Muscle layer of duodenum (tissue), 2 donors: Measurements from ENCODE around the gene ANKRD29.
"Not testable (repeated sequence)": the region's sequence is repeated elsewhere in the genome, so short reads cannot be mapped to it uniquely, and the experiment has no call there.

ENCODE experiments used
- H3K27ac ChIP-seq: one replicate; pipeline ENCODE4 v1.7.0; 2013; ENCODE audit warnings: mild to moderate bottlenecking, low read length
- H3K27me3 ChIP-seq: one replicate; pipeline ENCODE4 v1.7.0; 2013; ENCODE audit warnings: low read depth, mild to moderate bottlenecking, control low read depth, low read length
- H3K36me3 ChIP-seq, 2 donors: one replicate each; pipeline ENCODE4 v1.7.0; 2013; ENCODE audit warnings: low read length in 2 of 2, control low read depth in 1 of 2, mild to moderate bottlenecking in 1 of 2; ENCODE audit not compliant: insufficient read depth in 2 of 2, control insufficient read depth in 1 of 2
- H3K4me1 ChIP-seq, 2 donors: one replicate each; pipeline ENCODE4 v1.7.0; 2013; ENCODE audit warnings: low read length in 2 of 2, mild to moderate bottlenecking in 2 of 2, control low read depth in 1 of 2, moderate library complexity in 1 of 2; ENCODE audit not compliant: insufficient read depth in 2 of 2, control insufficient read depth in 1 of 2
- H3K4me3 ChIP-seq, 2 donors: one replicate each; pipeline ENCODE4 v1.7.0; 2013; ENCODE audit warnings: low read length in 2 of 2, low read depth in 1 of 2, mild to moderate bottlenecking in 1 of 2
- H3K9me3 ChIP-seq, 2 donors: one replicate each; pipeline ENCODE4 v1.7.0; 2013; ENCODE audit warnings: low read length in 2 of 2, control low read depth in 1 of 2, mild to moderate bottlenecking in 1 of 2; ENCODE audit not compliant: control insufficient read depth in 1 of 2
- donor health status: healthy.

Gene ANKRD29

GRCh38 chr18:23626451-23627279 lies 36.0 kb downstream of the ANKRD29 start:
- Histone ChIP-seq H3K36me3 (no peaks in the 10 kb centered on the region), H3K4me1 (no peaks in the 10 kb centered on the region), H3K4me3 (no peak overlapping the region), H3K27ac (no peak overlapping the region), H3K9me3 (no peaks in the 10 kb centered on the region), H3K27me3 (no peaks in the 10 kb centered on the region)

GRCh38 chr18:23623040-23623439 lies 39.7 kb downstream of the ANKRD29 start:
- Histone ChIP-seq H3K27ac (no peak overlapping the region), H3K27me3 (no peaks in the 10 kb centered on the region), H3K4me1 (peaks cover 0 to 21% of the 10 kb centered on the region in 2 donors), H3K36me3 (no peaks in the 10 kb centered on the region), H3K9me3 (no peaks in the 10 kb centered on the region), H3K4me3 (no peak overlapping the region)

DNA sequence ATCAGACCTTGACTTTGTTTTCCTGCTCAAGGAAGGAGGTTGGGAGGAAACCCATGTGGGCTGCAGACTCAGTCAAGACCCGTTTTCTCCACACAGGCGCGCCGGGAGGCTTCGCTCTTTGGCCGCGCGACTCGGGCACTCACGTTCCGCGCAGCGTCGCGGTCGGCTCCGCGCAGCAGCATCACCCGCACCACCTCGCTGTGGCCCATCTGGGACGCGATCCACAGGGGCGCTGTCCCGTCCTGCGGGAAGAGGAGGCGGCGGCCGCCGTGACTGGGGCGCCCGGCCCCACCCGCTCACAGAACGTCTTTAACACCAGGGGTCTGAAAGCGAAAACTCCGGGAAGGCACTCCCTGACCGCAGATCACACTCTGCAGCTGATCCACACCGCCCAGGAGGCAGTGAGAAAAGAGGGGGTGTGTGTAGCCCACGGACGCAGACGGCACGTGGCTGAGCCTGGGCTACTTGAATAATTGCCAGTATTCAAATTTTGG lies 43.3 kb downstream of the ANKRD29 start:
- Histone ChIP-seq H3K4me1 (peaks cover 0 to 22% of the 10 kb centered on the region in 2 donors), H3K27ac (no peak overlapping the region), H3K36me3 (no peaks in the 10 kb centered on the region), H3K9me3 (no peaks in the 10 kb centered on the region), H3K4me3 (peak overlapping the region; percentile 55 to 70), H3K27me3 (no peaks in the 10 kb centered on the region)

DNA sequence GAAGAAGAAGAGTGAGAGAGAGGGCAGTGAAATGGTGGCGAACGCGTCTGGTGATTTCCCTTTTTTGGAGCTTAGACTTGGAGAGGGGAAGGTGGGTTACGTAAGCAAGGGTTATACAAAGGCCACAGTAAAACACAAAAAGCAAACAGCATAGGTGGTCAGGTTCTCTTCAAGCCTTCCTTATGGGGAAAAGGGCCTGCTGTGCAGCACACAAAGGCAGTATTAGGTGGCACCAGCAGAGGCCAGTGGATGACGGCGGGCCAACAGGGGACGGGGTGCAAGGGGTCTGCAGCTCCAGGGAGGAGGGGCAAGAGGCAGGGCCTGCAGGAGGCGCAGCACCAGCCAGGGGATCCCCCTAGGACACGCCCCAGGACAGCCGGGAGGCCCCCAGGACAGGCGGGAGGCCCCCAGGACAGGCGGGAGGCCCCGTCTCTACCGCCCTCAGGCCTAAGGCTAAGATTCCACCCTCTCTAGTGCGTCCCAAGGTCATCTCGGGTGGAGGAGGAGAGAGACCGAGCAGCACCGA lies 43.8 kb downstream of the ANKRD29 start:
- Histone ChIP-seq H3K9me3 (no peaks in the 10 kb centered on the region), H3K27me3 (no peaks in the 10 kb centered on the region), H3K36me3 (no peaks in the 10 kb centered on the region), H3K4me3 (peak overlapping the region; percentile 55 to 70), H3K27ac (peak overlapping the region; percentile 29), H3K4me1 (peaks cover 0 to 22% of the 10 kb centered on the region in 2 donors)

DNA sequence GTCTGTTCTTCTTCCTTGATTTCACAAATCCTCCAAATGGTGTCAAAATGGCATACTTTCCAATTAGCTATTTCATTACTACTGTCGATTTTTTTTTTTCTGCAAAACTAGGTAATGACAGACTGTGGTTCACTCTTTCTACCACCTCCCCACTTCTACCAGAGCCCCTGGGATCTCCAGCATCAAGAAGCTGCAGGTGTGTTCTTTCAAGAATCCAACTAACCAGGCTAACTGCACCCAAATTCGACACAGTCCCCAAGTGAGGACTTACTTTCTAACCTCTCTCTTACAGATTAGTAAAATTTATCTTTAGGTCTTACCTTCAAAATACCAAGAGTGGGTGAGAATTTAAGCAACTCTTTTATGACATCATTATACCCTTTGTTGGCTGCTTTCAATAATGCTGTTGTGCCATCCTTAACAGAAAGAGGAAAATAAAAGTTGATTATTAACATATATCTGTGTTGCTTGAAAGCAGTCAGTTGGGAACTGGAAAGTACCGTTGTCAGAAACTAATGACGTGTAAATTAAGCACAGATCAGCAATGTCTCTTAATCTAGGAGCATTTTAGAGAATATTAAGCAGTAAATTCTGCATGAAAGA lies 45.2 kb downstream of the ANKRD29 start:
- Histone ChIP-seq H3K4me3 (no peak overlapping the region), H3K27ac (no peak overlapping the region), H3K9me3 (no peaks in the 10 kb centered on the region), H3K36me3 (no peaks in the 10 kb centered on the region), H3K4me1 (peaks cover 0 to 22% of the 10 kb centered on the region in 2 donors), H3K27me3 (no peaks in the 10 kb centered on the region)

- Histone ChIP-seq H3K27me3 (no peaks in the 10 kb centered on the region), H3K9me3 (no peaks in the 10 kb centered on the region), H3K4me3 (no peak overlapping the region), H3K4me1 (peaks cover 0 to 22% of the 10 kb centered on the region in 2 donors), H3K36me3 (peaks cover 0 to 5% of the 10 kb centered on the region in 2 donors), H3K27ac (no peak overlapping the region)
Observed at GRCh38 chr18:23616258-23616657, 46.5 kb downstream of the ANKRD29 start.

DNA sequence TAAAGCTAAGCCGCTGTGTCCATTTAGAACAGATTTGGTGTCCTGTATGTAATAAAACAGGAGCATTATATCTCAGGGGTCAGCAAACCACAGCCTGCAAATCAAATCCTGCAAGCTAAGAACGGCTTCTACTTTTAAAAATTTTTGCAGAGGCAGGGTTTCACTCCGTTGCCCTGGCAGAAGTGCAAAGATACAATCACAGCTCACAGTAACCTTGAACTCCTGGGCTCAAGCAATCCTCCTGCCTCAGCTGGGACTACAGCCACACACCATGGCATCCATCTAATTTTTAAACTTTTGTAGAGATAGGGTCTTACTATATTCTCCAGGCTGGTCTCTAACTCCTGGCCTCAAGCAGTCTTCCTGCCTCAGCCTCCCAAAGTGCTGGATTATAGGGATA lies 47.8 kb downstream of the ANKRD29 start:
- Histone ChIP-seq H3K9me3 (no peaks in the 10 kb centered on the region), H3K4me1 (peaks cover 0 to 19% of the 10 kb centered on the region in 2 donors), H3K27ac (no peak overlapping the region), H3K4me3 (no peak overlapping the region), H3K27me3 (no peaks in the 10 kb centered on the region), H3K36me3 (peaks cover 0 to 5% of the 10 kb centered on the region in 2 donors)

GRCh38 chr18:23614413-23614812 lies 48.3 kb downstream of the ANKRD29 start:
- Histone ChIP-seq H3K36me3 (peaks cover 0 to 5% of the 10 kb centered on the region in 2 donors), H3K4me1 (peaks cover 0 to 14% of the 10 kb centered on the region in 2 donors), H3K4me3 (no peak overlapping the region), H3K27ac (no peak overlapping the region), H3K27me3 (no peaks in the 10 kb centered on the region), H3K9me3 (no peaks in the 10 kb centered on the region)

GRCh38 chr18:23613091-23613475 lies 49.6 kb downstream of the ANKRD29 start:
- H3K36me3 ChIP-seq, H3K27me3 ChIP-seq, H3K9me3 ChIP-seq, H3K4me1 ChIP-seq, H3K27ac ChIP-seq, H3K4me3 ChIP-seq: not testable (repeated sequence)

- Histone ChIP-seq H3K27ac (no peak overlapping the region), H3K9me3 (no peaks in the 10 kb centered on the region), H3K4me1 (no peaks in the 10 kb centered on the region), H3K4me3 (no peak overlapping the region), H3K36me3 (peaks cover 0 to 10% of the 10 kb centered on the region in 2 donors), H3K27me3 (no peaks in the 10 kb centered on the region)
Observed at GRCh38 chr18:23612434-23613090, 50.1 kb downstream of the ANKRD29 start.

- Histone ChIP-seq H3K9me3 (no peaks in the 10 kb centered on the region), H3K4me3 (no peak overlapping the region), H3K27me3 (no peaks in the 10 kb centered on the region), H3K4me1 (no peaks in the 10 kb centered on the region), H3K27ac (no peak overlapping the region), H3K36me3 (peaks cover 0 to 10% of the 10 kb centered on the region in 2 donors)
Observed at GRCh38 chr18:23609390-23610023, 53.2 kb downstream of the ANKRD29 start.
